Stimulated activated CD8-positive, alpha-beta memory T cell treated with anti-CD3 and anti-CD28 coated beads, Interleukin-7, amount 100 ng/mL, for 1 hour (primary cell): Measurements from ENCODE around the gene PRPF38B.
"Not testable (repeated sequence)": the region's sequence is repeated elsewhere in the genome, so short reads cannot be mapped to it uniquely, and the experiment has no call there.

Experiments used
- DNase-seq, 2 donors: peaks; one replicate each; pipeline ENCODE4 v3.0.0-alpha.2; 2020; ENCODE audit warnings: low read depth in 2 of 2

The PRPF38B gene, protein sequence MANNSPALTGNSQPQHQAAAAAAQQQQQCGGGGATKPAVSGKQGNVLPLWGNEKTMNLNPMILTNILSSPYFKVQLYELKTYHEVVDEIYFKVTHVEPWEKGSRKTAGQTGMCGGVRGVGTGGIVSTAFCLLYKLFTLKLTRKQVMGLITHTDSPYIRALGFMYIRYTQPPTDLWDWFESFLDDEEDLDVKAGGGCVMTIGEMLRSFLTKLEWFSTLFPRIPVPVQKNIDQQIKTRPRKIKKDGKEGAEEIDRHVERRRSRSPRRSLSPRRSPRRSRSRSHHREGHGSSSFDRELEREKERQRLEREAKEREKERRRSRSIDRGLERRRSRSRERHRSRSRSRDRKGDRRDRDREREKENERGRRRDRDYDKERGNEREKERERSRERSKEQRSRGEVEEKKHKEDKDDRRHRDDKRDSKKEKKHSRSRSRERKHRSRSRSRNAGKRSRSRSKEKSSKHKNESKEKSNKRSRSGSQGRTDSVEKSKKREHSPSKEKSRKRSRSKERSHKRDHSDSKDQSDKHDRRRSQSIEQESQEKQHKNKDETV

DNA sequence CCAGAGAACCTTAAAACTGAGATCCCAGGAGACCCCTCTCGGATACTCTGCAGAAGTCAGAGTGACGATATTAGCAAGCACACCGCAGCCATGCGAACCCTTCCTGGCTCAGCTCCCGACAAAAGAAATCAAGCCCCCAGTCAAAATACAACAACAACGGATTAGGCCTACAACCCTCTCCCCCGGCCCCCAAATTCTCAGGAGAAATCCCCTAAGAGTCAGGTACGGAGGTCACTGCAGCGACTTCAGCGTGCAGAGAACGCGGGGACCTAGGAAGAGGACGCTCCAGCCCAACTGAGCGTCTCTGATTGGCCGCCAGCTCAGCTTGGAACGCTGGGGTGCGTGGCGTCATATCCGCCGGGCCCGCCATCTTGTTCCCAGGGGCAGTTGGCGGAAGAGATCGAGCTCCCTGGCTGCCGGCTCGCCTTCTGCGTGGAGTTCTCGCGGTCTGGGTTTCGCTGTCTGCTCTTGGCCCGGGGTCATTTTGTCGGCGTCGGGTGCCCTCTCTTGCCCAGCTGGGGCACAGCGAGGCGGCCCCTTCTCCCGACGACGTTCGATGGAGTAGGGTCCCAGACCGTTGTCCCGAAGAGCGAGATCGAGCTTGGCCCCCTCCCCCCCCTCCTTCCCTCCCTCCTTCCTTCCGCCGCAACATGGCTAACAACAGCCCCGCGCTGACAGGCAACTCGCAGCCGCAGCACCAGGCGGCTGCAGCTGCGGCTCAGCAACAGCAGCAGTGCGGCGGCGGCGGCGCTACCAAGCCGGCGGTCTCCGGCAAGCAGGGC, at the start of gene PRPF38B:
Gene PRPF38B (plus strand): TSS at position 369 of the 782 bp plus-strand sequence. CDS start 282 bp downstream, at position 651.
- DNase-seq: peak; percentile 88 to 91

DNA sequence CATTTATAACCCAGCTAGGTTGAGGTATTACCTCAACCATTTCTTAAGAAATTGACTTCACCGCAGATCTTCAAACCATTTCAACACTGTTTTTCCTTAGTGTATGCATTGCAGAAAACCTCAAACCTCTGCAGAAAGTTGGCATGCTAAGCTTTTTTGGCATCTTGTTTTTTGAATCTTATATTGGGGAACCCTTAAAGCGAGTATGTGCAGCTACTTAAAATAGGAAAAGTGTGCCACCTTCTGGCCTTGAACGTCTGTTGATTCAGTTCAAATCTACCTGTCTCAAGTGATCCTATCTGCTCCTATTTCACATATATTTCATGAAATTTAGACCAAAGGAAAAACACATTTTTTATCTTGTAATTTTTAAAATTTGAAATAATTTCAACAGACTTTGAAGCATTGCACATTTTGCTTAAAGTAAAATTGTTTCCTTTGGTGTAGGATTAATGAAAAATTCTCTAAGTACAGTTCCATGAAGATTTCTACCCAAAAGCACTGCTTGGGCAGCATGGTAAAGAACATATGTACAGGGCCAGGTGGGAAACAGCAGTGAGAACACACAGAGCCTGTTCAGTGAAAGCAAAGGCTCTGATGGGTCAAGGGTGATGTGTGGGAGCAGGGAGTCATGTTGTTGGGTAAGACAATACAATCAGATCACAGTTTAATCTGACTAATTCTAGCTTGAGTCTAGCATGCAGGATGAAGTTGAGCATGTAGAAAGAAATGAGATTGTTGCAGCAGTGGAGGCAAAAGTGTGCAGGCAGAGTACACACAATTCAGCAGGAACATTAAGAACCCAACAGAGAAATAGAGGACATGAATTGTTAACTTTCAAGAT, 48.4 kb upstream of the PRPF38B start:
- DNase-seq: no peak

DNA sequence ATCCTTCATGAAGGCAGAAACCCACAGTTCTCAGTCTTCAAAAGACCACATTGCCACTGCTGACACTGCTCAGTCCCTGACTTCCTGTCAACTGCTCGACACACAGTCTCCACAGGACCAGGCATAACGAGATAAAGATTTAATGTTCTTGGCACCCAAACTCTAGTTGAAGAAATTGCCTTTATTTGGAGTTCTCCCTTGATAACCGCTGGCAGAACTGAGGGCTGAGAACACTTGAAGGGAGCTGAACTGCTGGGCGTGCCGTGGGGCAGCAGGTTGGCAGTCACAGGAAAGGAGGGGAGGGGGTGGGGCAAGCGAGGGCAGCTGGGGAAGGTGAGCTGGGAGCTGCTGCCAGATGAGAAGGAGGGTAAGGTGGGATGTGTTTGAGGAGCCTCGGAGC, 47.1 kb upstream of the PRPF38B start:
- peak in 1 of 2 donors; percentile 16 for DNase-seq

DNA sequence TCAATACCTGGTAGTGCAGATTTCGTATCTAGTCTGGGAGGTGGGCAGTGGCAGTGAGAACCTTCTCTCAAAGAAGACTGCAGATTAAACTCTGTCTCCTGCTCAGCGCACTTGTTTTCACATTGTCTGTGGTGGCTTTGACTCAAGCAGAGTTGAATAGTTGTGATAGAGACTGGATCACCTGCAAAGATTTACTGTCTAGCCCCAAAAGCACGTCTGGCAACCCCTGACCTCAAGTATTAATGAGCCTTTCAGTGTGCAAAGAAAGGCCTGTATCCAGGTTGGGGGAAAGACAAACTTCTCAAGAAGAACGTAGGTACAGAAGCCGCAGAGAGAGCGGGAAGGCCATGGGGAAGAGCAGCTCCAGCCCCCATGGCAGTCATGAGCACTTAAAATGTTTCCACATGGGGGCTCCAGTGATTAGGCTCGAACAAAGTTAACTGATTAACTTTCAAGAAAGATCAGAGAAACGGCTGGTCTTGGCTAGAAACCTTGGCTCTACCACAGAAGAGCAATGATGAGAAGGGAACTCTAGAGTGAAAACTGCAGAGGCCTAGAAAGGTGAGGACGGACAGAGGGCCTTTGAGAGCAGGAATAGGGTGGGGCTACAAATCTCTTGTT, 46.4 kb upstream of the PRPF38B start:
- no peak for DNase-seq

DNA sequence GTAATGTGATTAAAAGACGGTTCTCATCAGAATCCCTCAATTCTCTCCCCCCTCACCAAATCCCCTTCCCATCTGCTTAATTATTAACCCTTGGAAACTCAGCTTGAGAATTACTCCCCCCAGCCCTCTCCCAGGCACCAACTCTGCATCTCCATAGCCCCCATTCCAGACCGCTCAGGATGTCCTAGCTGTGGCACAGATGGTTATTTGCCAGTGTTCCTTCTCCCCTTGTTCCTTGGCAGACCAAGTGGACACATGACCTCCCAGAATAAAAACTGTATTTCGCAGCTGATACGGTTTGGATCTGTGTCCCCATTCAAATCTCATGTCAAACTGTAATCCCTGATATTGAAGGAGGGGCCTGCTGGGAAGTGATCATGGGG, 45.9 kb upstream of the PRPF38B start:
- DNase-seq: no peak

DNA sequence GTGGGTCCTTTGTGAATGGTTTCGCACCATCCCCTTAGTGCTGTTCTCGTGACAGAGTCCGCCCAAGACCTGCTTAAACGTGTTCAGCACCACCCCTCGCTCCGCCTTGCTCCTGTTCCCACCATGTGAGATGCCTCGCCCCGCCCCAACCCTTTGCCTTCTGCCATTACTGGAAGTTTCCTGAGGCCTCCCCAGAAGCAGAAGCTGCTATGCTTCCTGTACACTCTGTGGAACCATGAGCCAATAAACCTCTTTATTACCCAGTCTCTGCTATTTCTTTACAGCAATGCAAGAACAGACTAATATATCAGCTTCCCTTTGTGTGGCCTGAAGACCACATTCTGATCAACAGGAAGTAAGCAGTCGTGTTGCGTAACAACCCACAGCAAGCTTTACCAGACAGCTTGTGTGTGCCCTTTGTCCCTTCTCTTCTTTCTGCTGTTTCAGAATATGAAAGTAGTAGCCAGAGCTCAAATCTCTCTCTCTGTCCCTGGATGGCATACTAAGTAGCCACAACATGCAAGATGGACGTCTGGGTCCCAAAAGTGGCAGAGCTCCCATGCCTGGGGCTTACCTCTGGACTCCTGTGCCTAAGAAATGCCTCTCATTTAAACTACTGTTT, 45.4 kb upstream of the PRPF38B start:
- peak; percentile 64 to 66 for DNase-seq

DNA sequence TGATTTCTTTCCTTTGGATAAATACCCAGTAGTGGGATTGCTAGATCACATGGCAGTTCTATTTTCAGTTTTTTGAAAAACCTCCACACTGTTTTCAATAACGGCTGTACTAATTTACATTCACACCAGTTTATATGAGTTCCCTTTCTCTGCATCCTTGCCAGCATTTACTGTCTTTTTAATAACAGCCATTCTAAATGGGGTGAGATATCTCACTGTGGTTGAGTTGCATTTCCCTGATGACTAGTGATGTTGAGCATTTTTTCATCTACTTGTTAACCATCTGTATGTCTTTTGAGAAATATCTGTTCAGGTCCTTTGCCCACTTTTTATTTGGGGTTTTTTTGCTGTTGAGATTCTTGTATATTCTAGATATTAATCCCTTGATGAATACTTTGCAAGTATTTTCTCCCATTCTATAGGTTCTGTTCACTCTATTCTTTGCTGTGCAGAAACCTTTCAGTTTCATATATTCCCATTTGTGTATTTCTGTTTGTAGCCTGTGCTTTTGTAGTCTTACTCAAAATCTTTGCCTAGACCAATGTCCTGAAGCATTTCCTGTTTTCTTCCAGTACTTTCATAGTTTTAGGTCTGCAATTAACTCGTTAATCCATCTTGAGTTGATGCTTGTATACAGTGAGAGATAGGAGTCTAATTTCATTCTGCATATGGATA, 38.5 kb upstream of the PRPF38B start:
- no peak for DNase-seq

DNA sequence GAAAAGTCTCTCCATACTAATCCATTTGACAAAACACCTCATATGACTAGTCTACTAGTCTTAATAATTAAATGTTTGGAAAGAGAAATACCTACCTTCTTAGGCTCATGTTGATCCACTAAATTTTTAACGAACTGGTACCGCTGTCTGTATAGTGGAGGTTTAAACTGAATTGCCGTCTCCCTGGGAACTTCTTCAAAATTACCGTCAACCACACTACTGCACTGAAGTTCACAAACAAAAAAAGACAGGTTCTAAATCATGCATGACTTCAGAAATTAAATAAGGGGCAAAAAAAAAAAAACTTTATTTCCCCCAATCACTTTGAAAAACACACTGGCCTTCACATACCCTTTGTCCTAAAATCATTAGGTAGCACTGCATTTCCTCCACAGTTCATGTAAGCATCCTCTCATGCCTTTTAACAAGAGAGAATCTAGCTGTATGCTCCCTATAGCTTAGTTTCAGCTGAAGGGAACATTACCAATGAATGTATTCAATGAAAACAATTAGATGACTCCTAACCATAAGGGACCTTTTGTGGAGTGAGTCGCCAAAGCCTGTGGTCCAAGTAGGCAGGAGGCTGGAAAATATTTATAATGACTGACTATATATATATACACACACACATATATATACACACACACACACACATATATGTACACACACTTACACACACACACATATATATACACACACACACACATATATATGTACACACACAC, 34.6 kb upstream of the PRPF38B start:
- no peak for DNase-seq

DNA sequence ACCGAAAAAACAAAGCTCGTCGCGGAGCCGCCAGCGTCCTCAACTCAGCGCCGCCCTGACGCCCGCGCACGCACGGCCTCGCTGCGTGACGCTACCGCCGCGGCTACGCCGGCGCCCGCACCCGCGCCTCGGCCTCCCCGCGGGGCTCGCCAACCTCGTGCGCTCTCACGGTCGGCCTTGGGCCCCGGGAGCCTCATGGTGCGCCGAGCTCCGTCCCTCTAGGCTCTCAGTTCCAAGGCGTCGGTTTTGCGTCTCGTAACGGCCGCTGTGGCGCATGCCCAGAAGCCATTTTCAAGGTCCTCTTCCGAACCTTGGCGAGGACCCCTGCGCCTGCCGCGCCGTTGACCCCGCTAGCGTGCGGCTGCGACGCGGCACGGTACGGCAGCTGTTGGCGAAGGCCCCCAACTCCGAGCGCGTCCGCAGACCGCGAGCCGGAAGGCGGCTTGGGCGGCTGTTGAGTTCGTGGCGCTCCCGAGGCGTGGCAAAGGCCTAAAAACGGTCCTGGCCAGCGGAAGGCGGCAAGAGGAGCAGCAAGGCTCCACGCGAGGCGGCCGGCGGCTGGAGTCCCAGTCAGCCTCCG, 31.0 kb upstream of the PRPF38B start, which contains the start of gene HENMT1:
Gene HENMT1 (minus strand): TSS at position 64 of the 580 bp plus-strand sequence. CDS start 1,209 bp downstream, outside the sequence.
- DNase-seq: peak; percentile 48 to 52

DNA sequence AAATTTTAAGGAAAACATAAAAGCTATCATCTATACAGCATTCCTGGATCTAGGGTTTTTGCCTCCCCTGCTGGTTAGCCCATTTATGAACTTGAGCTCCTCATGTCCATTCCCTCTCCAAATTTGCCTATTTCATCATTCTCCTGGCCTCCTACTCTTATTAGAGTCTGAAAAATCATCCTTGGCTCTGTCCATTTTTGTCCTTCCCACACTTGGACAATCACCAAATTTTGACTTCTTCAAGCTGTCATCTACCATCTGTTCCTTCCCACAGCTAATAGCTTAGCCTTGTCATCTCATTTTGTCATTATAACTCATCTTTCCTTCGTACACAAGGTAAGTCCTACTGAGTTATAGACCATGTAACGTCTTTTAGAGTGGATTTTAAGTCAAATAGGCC, 29.0 kb upstream of the PRPF38B start:
- DNase-seq: no peak

DNA sequence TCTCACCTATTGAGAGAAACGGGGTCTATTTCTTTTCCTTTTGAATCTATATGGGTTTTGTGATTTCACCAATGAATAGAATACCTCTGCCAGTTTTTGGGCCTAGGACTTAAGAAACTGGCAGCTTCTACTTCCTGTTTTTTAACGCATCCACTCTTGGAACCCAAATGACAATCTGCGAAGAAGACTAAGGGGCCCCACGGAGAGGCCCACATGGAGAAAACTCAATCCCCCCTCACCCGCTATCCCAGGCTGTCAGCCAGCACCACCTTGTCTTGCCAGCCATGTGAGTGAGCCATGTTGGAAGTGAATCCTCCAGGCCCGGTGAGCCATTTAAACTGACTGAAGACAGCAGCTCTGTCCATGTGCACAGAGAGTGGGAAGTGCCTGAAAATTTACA, 27.6 kb upstream of the PRPF38B start:
- DNase-seq: no peak

DNA sequence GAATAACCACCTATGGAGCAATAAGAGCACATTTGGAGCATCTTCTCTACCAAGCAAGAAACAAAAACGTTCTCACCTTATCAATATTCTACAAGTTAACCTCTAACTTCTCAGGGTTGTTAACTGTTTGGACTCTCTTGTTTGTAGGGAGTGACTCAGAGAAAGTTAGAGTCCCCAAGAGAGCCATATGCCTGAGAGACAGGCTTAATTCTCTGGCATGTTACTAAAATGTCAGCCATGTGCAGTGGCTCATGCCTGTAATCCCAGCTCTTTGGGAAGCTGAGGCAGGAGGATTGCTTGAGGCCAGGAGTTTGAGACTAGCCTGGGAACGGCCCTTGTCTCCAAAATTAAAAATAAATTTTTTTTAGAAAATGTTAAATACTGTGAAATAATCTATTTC, 27.0 kb upstream of the PRPF38B start:
- no peak for DNase-seq

DNA sequence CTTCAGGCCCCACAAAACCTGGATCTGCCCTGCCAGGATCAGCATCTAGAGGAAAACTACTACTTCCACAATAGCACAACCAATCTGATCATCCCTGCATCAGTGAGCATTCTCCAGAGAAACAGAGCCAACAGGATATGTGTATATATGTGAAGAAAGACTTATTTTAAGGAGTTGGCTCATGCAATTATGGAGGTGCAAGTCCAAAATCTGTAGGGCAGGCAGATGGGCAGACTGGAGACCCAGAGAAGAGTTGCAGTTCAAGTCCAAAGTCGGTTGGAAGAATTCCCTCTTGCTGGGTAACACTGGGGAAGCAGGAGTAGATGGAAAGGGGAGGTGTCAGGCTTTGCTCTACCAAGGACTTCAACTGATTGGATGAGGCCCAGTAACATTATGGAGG, 26.3 kb upstream of the PRPF38B start:
- DNase-seq: no peak

DNA sequence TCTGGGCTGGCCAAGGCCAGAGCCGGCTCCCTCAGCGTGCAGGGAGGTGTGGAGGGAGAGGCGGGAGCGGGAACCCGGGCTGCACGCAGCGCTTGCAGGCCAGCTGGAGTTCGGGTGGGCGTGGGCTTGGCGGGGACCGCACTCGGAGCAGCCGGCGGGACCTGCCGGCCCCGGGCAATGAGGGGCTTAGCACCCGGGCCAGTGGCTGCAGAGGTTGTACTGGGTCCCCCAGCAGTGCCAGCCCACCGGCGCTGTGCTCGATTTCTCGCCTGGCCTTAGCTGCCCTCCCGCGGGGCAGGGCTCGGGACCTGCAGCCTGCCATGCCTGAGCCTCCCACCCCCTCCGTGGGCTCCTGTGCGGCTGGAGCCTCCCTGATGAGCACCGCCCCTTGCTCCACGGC, 24.7 kb upstream of the PRPF38B start:
- not testable (repeated sequence) for DNase-seq

DNA sequence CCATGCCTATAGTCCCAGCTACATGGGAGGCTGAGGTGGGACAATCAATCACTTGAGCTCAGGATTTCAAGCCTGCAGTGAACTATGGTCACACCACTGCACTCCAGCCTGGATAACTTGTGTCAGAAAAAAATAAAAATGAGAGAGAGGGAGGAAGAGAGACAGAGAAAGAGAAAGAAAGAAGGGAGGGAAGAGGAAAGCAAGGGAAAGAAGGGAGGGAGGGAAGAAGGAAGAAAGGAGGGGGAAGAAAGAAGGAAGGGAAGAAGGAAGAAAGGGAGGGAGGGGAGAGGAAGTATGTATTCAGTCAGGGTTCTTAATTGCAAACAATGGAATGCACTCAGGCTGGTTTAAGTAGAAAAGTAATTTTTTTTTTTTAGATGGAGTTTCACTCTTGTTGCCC, 23.3 kb upstream of the PRPF38B start:
- no peak for DNase-seq

DNA sequence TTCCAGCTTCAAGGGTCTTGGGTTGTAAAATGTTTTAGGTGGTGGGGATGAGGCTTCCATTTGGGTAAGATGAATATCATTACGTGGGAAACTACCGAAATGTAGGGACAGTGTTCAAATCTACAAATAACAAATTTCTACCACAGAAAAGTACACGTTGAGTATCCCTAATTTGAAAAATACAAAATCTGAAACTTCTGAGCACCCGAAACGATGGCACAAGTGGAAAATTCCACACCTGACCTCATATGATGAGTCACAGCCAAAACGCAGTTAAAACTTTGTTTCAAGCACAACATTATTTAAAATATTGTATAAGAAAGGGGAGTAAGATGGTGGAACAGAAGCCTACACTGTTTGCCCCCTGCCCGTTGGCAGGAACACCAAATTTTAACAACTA, 22.4 kb upstream of the PRPF38B start:
- no peak for DNase-seq

DNA sequence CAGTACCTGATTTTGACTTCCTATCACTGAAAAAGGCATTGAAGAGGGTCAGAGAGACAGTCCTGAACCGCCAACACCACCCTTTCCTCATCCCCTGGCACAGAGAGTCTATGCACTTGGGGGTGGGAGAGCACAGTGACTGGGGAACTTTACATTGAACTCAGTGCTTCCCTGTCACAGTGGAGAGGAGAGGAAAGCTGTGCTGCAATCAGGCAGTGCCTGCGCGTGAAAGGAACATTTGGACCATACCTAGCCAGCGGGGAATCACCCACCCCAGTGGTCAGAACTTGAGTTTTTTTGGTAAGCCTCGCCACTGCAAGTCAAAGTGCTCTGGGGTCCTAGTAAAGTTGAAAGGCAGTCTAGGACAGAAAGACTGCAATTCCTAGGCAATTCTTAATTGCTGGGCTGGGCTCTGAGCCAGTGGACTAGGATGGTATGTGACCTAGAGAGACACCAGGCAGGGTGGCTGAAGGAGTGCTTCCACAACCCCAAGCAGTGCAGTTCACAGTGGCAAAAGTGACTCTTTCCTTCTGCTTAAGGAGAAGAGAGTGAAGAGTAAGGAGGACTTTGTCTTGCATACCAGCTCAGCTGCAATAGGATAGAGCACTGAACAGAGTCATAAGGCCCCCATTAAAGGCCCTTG, 21.9 kb upstream of the PRPF38B start:
- DNase-seq: no peak

DNA sequence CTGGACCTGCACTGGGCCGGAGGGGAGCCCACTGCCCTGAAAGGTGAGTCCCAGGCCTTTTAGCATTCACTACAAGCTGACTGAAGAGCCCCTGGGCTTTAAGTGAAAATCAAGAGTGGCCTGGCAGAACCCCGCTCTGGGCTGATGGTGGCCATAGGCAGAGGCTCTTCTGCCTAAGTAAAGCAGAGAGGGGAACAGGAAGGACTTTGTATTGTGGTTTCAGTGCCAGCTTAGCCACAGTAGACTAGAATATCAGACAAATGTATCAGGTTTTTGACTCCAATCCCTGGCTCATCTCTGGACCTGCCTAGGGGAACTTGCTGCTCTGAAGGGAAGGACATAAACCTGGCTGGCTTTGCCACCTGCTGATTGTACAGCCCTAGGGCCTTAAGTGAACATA, 21.0 kb upstream of the PRPF38B start:
- no peak for DNase-seq

DNA sequence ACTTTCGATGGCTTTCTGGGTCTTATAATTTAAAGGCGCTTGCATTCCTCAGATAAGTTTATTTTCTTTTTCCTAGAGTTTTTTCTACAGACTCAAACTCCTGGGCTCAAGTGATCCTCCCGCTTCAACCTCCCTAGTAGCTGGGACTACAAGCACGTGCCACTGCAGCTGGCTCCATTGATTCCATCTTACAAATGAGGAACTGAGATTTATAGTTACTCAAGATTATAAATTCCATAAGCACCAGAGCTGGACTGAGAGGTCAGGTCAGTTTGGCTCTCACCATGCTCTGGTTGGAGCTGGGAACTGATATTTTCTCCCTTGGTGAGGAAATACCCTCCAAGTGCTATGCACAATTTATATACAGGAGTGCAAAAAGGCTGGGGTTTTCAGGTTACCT, 13.4 kb upstream of the PRPF38B start:
- no peak for DNase-seq
